CD4-positive, alpha-beta memory T cell (primary cell): Measurements from ENCODE around the gene TRDMT1. TPM values are rescaled to one million over a fixed set of nuclear protein-coding genes. Genes with fewer than 3 reads are reported as not detected.

Source experiments
- CTCF ChIA-PET: fragments of 350-600 bp; sonication (Branson Sonifier 250); formaldehyde crosslinking; loops from one replicate; lab custom pipeline; 2021; ENCODE audit warnings: inconsistent platforms; ENCODE audit not compliant: partially characterized antibody; lab: Charles Lee
- POLR2A ChIA-PET: fragments of 350-600 bp; sonication (Branson Sonifier 250); formaldehyde crosslinking; loops from one replicate; lab custom pipeline; 2021; ENCODE audit not compliant: partially characterized antibody; lab: Charles Lee
- DNase-seq, 5 donors: peaks; one replicate each; pipeline versions ENCODE4 v3.0.0 to v3.0.0-alpha.2; 2020 to 2022; ENCODE audit warnings: mixed read lengths in 1 of 5
- H3K27ac ChIP-seq: one replicate; pipeline ENCODE4 v1.7.0; 2013; ENCODE audit warnings: low read depth, low read length
- H3K27me3 ChIP-seq: 2 replicates; pipeline ENCODE4 v1.7.0; 2013; ENCODE audit warnings: mild to moderate bottlenecking, low read length, moderate library complexity; ENCODE audit not compliant: insufficient read depth
- H3K36me3 ChIP-seq: 2 replicates; pipeline ENCODE4 v1.7.0; 2013; ENCODE audit warnings: mild to moderate bottlenecking, low read length, moderate library complexity; ENCODE audit not compliant: insufficient read depth
- H3K4me1 ChIP-seq: 2 replicates; pipeline ENCODE4 v1.7.0; 2013; ENCODE audit warnings: mild to moderate bottlenecking, low read length, moderate library complexity; ENCODE audit not compliant: insufficient read depth
- H3K4me3 ChIP-seq, 2 donors: one replicate each; pipeline ENCODE4 v1.7.0; 2013; ENCODE audit warnings: low read length in 2 of 2, mild to moderate bottlenecking in 1 of 2
- H3K9me3 ChIP-seq, 2 donors: one replicate each; pipeline ENCODE4 v1.7.0; 2013; ENCODE audit warnings: low read length in 2 of 2, control low read depth in 1 of 2; ENCODE audit not compliant: control insufficient read depth in 1 of 2
- H3K27ac Mint-ChIP-seq, 7 donors: one replicate each; pipeline ENCODE4 v1.8.0; 2020 to 2021; ENCODE audit warnings: mixed read lengths in 7 of 7, mild to moderate bottlenecking in 6 of 7, inconsistent platforms in 3 of 7, moderate library complexity in 3 of 7
- H3K27me3 Mint-ChIP-seq, 2 donors: one replicate each; pipeline ENCODE4 v1.8.0; 2020 to 2021; ENCODE audit warnings: mixed read lengths in 2 of 2
- H3K36me3 Mint-ChIP-seq, 2 donors: one replicate each; pipeline ENCODE4 v1.8.0; 2020 to 2021; ENCODE audit warnings: mixed read lengths in 2 of 2, inconsistent platforms in 1 of 2, mild to moderate bottlenecking in 1 of 2
- H3K4me1 Mint-ChIP-seq, 4 donors: one replicate each; pipeline ENCODE4 v1.8.0; 2020 to 2021; ENCODE audit warnings: mixed read lengths in 4 of 4, mild to moderate bottlenecking in 1 of 4
- H3K4me3 Mint-ChIP-seq, 8 donors: one replicate each; pipeline ENCODE4 v1.8.0; 2020 to 2021; ENCODE audit warnings: mixed read lengths in 8 of 8, mild to moderate bottlenecking in 7 of 8, moderate library complexity in 6 of 8, inconsistent platforms in 3 of 8
- H3K9me3 Mint-ChIP-seq, 8 donors: one replicate each; pipeline ENCODE4 v1.8.0; 2020 to 2021; ENCODE audit warnings: mixed read lengths in 8 of 8, mild to moderate bottlenecking in 5 of 8, inconsistent platforms in 3 of 8, moderate library complexity in 1 of 8
- intact Hi-C: fragments of 100-400 bp; cut with micrococcal nuclease; formaldehyde crosslinking; loops from one replicate; pipeline ENCODE4 v1.15.1; 2023
- polyA plus RNA-seq, 2 donors: library from polyadenylated mRNA; unstranded; fragments of 300-500 nt; fragmentation: Illumina TruSeq; gene quantifications; one replicate each; pipeline ENCODE4 v1.2.3, GENCODE V29; 2021
- total RNA-seq, 2 experiments: library from RNA; stranded (reverse); gene quantifications; one replicate each; pipeline ENCODE4 v1.2.3, GENCODE V29; 2021

The TRDMT1 gene
- total and polyA plus RNA-seq, 4 experiments from 2014 or later: 7.3 to 21.3 (median 14.2) TPM

DNA sequence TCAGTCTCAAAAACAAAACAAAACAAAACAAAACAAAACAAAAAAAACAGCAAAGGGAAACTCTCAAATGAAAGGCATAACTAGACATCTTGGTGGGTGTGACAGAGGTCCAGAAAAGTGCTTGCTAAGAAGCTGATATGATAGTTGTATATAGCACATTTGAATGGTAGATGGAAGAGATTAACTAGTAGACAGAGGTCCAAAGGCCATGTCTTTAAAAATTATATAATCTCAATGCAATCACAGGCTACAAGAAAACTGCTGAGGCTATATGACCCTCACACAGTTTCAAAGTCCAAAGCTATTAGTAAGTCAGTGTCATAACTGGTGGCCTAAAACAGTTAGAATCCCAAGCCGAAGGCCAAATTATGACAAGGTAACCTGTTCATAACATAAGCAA, 56.2 kb downstream of the TRDMT1 start:
- Histone ChIP-seq H3K4me1 (peaks cover 7% of the 10 kb centered on the region), H3K27ac (no peak overlapping the region), H3K4me3 (no peak overlapping the region), H3K9me3 (no peaks in the 10 kb centered on the region), H3K27me3 (no peaks in the 10 kb centered on the region), H3K36me3 (no peaks in the 10 kb centered on the region)
- CTCF ChIA-PET: interaction anchor here (1.5 kb wide), 1 partner anchor 22 kb away, joined by 3 read pairs; no protein-coding TSS in a partner anchor
- POLR2A ChIA-PET: no interaction called here
- Mint-ChIP-seq H3K9me3 (peaks cover 0 to 3% (median 0%) of the 10 kb centered on the region in 8 donors), H3K27ac (peak overlapping the region in 3 of 7 donors; percentile 10 to 61 (median 42)), H3K36me3 (peaks cover 5 to 12% of the 10 kb centered on the region in 2 donors), H3K4me1 (peaks cover 14 to 29% (median 18%) of the 10 kb centered on the region in 4 donors), H3K4me3 (no peak overlapping the region), H3K27me3 (no peaks in the 10 kb centered on the region)
- DNase-seq: no peak
- intact Hi-C loops: no loop called here

DNA sequence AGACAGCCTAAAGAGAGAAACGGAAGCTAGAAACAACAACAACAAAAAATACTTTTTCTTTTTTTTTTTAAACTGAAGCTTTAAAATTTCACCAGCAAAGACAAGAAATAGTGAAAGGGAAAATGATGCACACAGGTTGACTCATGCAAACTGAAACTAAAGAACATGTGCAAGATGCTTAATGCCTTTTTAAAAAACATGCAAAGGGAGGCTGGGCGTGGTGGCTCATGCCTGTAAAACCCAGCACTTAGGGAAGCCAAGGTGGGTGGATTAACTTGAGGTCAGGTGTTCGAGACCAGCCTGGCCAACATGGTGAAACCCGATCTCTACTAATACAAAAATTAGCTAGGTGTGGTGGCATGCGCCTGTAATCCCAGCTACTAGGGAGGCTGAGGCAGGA, 56.7 kb downstream of the TRDMT1 start:
- H3K4me3 ChIP-seq: no peak overlapping the region
- POLR2A ChIA-PET: no interaction called here

GRCh38 chr10:17144032-17144431, 57.4 kb downstream of the TRDMT1 start:
- H3K27me3 Mint-ChIP-seq: no peaks in the 10 kb centered on the region
- H3K9me3 Mint-ChIP-seq: peaks cover 0 to 3% (median 0%) of the 10 kb centered on the region in 8 donors
- Histone ChIP-seq H3K36me3 (no peaks in the 10 kb centered on the region), H3K4me3 (no peak overlapping the region), H3K27ac (no peak overlapping the region), H3K27me3 (no peaks in the 10 kb centered on the region), H3K9me3 (no peaks in the 10 kb centered on the region), H3K4me1 (peaks cover 7% of the 10 kb centered on the region)
- no peak for DNase-seq
- peaks cover 4 to 7% of the 10 kb centered on the region in 2 donors for H3K36me3 Mint-ChIP-seq
- POLR2A ChIA-PET: interaction anchor here (1.3 kb wide), 1 partner anchor 57 kb away, joined by 4 read pairs; the partner anchor contains the start of gene TRDMT1
- no peak overlapping the region for H3K4me3 Mint-ChIP-seq
- H3K4me1 Mint-ChIP-seq: peaks cover 14 to 29% (median 18%) of the 10 kb centered on the region in 4 donors
- intact Hi-C loops: no loop called here
- CTCF ChIA-PET: interaction anchor here (1.5 kb wide), 1 partner anchor 23 kb away, joined by 3 read pairs; no protein-coding TSS in a partner anchor
- H3K27ac Mint-ChIP-seq: peak overlapping the region in 1 of 7 donors; percentile 18

More for the DNA sequence above, 56.7 kb downstream of the TRDMT1 start:
- H3K27ac ChIP-seq: no peak overlapping the region
- CTCF ChIA-PET: interaction anchor here (1.5 kb wide), 1 partner anchor 22 kb away, joined by 3 read pairs; no protein-coding TSS in a partner anchor
- DNase-seq: peak in 2 of 5 donors; percentile 2 to 5
- H3K4me1 ChIP-seq: peaks cover 7% of the 10 kb centered on the region
- Mint-ChIP-seq H3K36me3 (peaks cover 4 to 9% of the 10 kb centered on the region in 2 donors), H3K27ac (peak overlapping the region in 4 of 7 donors; percentile 30 to 71 (median 52)), H3K4me1 (peaks cover 14 to 29% (median 18%) of the 10 kb centered on the region in 4 donors), H3K9me3 (peaks cover 0 to 3% (median 0%) of the 10 kb centered on the region in 8 donors), H3K27me3 (no peaks in the 10 kb centered on the region), H3K4me3 (peak overlapping the region in 1 of 8 donors; percentile 5)
- no peaks in the 10 kb centered on the region for H3K27me3 ChIP-seq
- H3K36me3 ChIP-seq: no peaks in the 10 kb centered on the region
- H3K9me3 ChIP-seq: no peaks in the 10 kb centered on the region
- intact Hi-C loops: no loop called here

DNA sequence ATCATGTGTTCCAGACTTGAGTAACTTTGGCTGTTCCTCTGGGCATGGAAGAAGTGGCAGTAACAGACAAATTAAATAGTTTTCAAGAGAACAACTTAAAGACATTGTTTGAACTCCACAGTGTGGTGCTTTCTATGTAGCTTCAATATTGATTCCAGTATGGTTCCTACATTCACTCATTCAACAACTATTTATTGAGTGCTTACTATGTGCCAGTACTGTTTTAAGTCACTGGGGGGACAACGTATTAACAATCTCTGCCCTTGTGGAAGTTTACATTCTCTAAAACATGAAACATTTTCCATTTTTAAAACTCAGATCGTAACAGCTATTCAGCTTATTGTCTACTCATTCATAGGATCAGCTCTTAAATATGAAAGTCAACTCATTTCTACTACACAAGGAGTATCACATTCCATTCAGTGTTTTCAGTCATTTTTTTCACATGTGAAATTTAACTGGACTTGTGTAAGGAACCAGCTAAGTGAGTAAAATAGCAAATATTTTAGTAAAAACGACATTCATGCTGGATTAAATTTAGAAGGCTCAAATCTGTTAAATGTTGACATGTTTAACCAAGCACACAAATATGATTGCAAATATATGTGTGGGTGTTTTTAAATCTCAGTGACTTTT, 58.3 kb downstream of the TRDMT1 start:
- intact Hi-C loops: no loop called here
- no peaks in the 10 kb centered on the region for H3K36me3 ChIP-seq
- CTCF ChIA-PET: no interaction called here
- Mint-ChIP-seq H3K27ac (no peak overlapping the region), H3K9me3 (peaks cover 0 to 3% (median 0%) of the 10 kb centered on the region in 8 donors), H3K36me3 (peaks cover 4 to 7% of the 10 kb centered on the region in 2 donors), H3K4me1 (peaks cover 14 to 29% (median 18%) of the 10 kb centered on the region in 4 donors), H3K4me3 (no peak overlapping the region), H3K27me3 (no peaks in the 10 kb centered on the region)
- H3K4me1 ChIP-seq: peaks cover 7% of the 10 kb centered on the region
- no peak overlapping the region for H3K27ac ChIP-seq
- POLR2A ChIA-PET: interaction anchor here (1.3 kb wide), 1 partner anchor 58 kb away, joined by 4 read pairs; the partner anchor contains the start of gene TRDMT1
- no peaks in the 10 kb centered on the region for H3K9me3 ChIP-seq
- no peak overlapping the region for H3K4me3 ChIP-seq
- no peaks in the 10 kb centered on the region for H3K27me3 ChIP-seq
- DNase-seq: no peak

GRCh38 chr10:17141504-17142229, 59.8 kb downstream of the TRDMT1 start:
- CTCF ChIA-PET: no interaction called here
- no peaks in the 10 kb centered on the region for H3K36me3 Mint-ChIP-seq
- Histone ChIP-seq H3K4me1 (peaks cover 7% of the 10 kb centered on the region), H3K27me3 (no peaks in the 10 kb centered on the region), H3K4me3 (no peak overlapping the region), H3K27ac (no peak overlapping the region), H3K36me3 (no peaks in the 10 kb centered on the region), H3K9me3 (no peaks in the 10 kb centered on the region)
- intact Hi-C loops: no loop called here
- peaks cover 0 to 3% (median 0%) of the 10 kb centered on the region in 8 donors for H3K9me3 Mint-ChIP-seq
- POLR2A ChIA-PET: no interaction called here
- DNase-seq: peak in 1 of 5 donors; percentile 5
- no peaks in the 10 kb centered on the region for H3K27me3 Mint-ChIP-seq
- H3K4me1 Mint-ChIP-seq: peaks cover 14 to 29% (median 18%) of the 10 kb centered on the region in 4 donors
- H3K4me3 Mint-ChIP-seq: peak overlapping the region in 1 of 8 donors; percentile 13
- H3K27ac Mint-ChIP-seq: peak overlapping the region in 2 of 7 donors; percentile 11 to 31

DNA sequence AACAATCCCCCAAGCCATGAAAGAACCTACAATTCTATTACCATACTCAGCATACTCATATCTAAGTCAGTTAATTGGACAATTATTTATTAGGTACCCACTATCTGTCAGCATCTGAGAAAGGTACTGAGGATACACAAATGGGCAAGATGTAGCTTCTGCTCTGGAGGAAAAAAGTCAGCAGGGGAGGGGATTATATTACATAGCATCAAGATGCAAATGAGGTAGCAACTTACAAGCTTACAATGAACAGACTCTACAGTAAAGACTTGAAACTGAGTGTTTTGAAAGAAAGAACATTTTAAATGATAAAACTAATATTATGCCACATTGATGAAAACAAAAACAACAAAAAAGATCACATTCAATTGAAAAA, 61.1 kb downstream of the TRDMT1 start:
- POLR2A ChIA-PET: no interaction called here
- H3K4me1 Mint-ChIP-seq: peaks cover 12 to 24% (median 15%) of the 10 kb centered on the region in 4 donors

More for the DNA sequence above, 61.1 kb downstream of the TRDMT1 start:
- intact Hi-C loops: no loop called here
- DNase-seq: no peak
- no peak overlapping the region for H3K27ac ChIP-seq
- Mint-ChIP-seq H3K27ac (no peak overlapping the region), H3K36me3 (no peaks in the 10 kb centered on the region), H3K9me3 (peaks cover 0 to 3% (median 0%) of the 10 kb centered on the region in 8 donors), H3K27me3 (no peaks in the 10 kb centered on the region), H3K4me3 (no peak overlapping the region)
- H3K27me3 ChIP-seq: no peaks in the 10 kb centered on the region
- H3K9me3 ChIP-seq: no peaks in the 10 kb centered on the region
- no peaks in the 10 kb centered on the region for H3K36me3 ChIP-seq
- peaks cover 7% of the 10 kb centered on the region for H3K4me1 ChIP-seq
- no peak overlapping the region for H3K4me3 ChIP-seq
- CTCF ChIA-PET: no interaction called here
